Measurements from ENCODE around the gene MPRIP. TPM values are rescaled to one million over a fixed set of nuclear protein-coding genes. Genes with fewer than 3 reads are reported as not detected.

The MPRIP gene
- total RNA-seq, 4 donors from 2014 or later, result 61.5 to 407 (median 103) TPM

DNA sequence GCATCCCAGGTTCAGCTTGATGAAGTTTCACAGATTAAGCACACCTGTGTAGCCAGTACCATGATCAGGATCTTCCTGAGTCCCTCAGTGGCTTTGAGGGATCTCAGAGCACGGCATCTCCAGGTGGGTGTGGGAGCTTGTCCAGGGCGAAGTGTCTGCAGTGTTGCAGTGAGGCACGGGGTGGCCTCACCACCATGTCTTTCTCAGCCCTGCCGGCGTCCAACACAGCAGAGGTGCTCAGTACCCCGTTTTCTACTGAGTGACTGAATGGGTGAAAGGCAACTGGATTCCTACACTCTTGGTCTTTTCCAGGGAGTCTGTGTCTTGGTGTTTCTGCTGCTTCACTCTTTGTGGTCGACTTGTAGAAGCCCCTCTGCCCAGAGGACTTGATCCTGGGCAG is 63.7 kb downstream of the MPRIP start:
- Histone ChIP-seq H3K27me3 (no peaks in the 10 kb centered on the region), H3K4me3 (no peak overlapping the region), H3K27ac (peak overlapping the region; percentile 26 to 63), H3K36me3 (no peaks in the 10 kb centered on the region), H3K9me3 (no peaks in the 10 kb centered on the region), H3K4me1 (peaks cover 5 to 34% of the 10 kb centered on the region in 2 donors)
- TF ChIP-seq POLR2A (IDR thresholded peaks at IDR 0.05), result no peak
- TF ChIP-seq, protein P1, sequence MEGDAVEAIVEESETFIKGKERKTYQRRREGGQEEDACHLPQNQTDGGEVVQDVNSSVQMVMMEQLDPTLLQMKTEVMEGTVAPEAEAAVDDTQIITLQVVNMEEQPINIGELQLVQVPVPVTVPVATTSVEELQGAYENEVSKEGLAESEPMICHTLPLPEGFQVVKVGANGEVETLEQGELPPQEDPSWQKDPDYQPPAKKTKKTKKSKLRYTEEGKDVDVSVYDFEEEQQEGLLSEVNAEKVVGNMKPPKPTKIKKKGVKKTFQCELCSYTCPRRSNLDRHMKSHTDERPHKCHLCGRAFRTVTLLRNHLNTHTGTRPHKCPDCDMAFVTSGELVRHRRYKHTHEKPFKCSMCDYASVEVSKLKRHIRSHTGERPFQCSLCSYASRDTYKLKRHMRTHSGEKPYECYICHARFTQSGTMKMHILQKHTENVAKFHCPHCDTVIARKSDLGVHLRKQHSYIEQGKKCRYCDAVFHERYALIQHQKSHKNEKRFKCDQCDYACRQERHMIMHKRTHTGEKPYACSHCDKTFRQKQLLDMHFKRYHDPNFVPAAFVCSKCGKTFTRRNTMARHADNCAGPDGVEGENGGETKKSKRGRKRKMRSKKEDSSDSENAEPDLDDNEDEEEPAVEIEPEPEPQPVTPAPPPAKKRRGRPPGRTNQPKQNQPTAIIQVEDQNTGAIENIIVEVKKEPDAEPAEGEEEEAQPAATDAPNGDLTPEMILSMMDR (IDR thresholded peaks at IDR 0.05), result no peak
- intact Hi-C loops (cut with DNase I; ENCODE audit: low total_unique reads), result no loop called here
- DNase-seq, result no peak

- peak overlapping the region; percentile 39 to 63 for H3K27ac ChIP-seq
These were observed 64.5 kb downstream of the MPRIP start for GRCh38 chr17:17106756-17107155.

DNA sequence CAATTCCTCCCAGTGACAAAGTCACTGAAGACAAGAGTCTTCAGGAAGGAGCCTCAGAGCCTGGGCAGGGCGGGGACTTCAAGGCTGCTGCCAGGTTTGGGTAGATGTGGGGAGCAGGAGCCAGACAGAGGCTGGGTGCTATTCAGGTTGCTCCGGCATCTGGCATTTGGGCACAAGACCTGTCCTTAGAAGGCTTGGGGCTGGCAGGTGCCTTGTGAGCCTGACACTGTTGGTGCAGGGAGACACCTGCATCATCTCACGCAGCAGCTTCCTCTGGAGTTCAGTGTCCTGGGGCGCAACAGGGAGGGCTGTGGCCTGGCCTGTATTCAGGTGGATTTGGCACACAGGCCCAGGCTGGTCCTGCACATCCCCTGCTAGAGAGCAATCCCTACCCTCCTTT is 65.0 kb downstream of the MPRIP start:
- no peaks in the 10 kb centered on the region for H3K27me3 ChIP-seq
- peaks cover 5 to 29% of the 10 kb centered on the region in 2 donors for H3K4me1 ChIP-seq
- H3K27ac ChIP-seq, result peak overlapping the region; percentile 39 to 63
- DNase-seq, result no peak
- no peak overlapping the region for H3K4me3 ChIP-seq
- intact Hi-C loops (cut with DNase I; ENCODE audit: low total_unique reads), result no loop called here
- H3K36me3 ChIP-seq, result no peaks in the 10 kb centered on the region
- H3K9me3 ChIP-seq, result no peaks in the 10 kb centered on the region
- TF ChIP-seq, protein P1 (IDR thresholded peaks at IDR 0.05), result no peak
- no peak for TF ChIP-seq POLR2A (IDR thresholded peaks at IDR 0.05)

More at GRCh38 chr17:17106756-17107155, 64.5 kb downstream of the MPRIP start:
- Histone ChIP-seq H3K36me3 (no peaks in the 10 kb centered on the region), H3K4me1 (peaks cover 5 to 29% of the 10 kb centered on the region in 2 donors), H3K4me3 (no peak overlapping the region), H3K27me3 (no peaks in the 10 kb centered on the region), H3K9me3 (no peaks in the 10 kb centered on the region)
- no peak for DNase-seq
- TF ChIP-seq, protein P1 (IDR thresholded peaks at IDR 0.05), result no peak
- no peak for TF ChIP-seq POLR2A (IDR thresholded peaks at IDR 0.05)
- intact Hi-C loops (cut with DNase I; ENCODE audit: low total_unique reads), result no loop called here

DNA sequence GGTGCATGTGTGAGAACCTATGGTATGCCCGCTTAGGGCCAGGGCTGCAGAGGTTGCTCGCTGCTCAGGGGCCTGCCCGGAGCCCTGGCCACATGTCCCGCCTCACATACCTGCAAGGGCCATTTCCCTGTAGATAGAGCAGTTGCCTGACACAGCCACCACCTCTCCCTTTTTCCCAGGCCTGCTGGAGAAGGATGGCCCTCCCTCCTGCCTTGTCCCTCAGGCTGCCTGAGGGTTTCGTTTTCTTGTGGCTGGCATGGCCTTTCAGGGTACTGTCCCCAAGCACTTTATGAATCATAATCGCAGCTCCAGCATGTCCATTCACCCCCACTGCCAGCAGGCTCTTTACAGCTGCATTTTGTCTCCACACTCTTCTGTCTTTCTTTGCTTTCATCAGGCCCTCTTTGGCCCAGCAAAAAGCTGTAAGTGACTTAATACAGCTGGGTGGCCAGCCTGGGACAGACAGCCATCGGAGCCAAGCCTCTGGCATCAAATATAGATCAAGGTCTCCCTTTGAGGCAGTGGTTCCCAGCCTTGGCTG is 65.7 kb downstream of the MPRIP start:
- no peaks in the 10 kb centered on the region for H3K27me3 ChIP-seq
- TF ChIP-seq, protein P1 (IDR thresholded peaks at IDR 0.05), result no peak
- no peak for TF ChIP-seq POLR2A (IDR thresholded peaks at IDR 0.05)
- no peak overlapping the region for H3K4me3 ChIP-seq
- H3K4me1 ChIP-seq, result peaks cover 5 to 29% of the 10 kb centered on the region in 2 donors
- no peaks in the 10 kb centered on the region for H3K36me3 ChIP-seq
- DNase-seq, result no peak
- intact Hi-C loops (cut with DNase I; ENCODE audit: low total_unique reads), result no loop called here
- H3K9me3 ChIP-seq, result no peaks in the 10 kb centered on the region
- H3K27ac ChIP-seq, result peak overlapping the region; percentile 42 to 63

DNA sequence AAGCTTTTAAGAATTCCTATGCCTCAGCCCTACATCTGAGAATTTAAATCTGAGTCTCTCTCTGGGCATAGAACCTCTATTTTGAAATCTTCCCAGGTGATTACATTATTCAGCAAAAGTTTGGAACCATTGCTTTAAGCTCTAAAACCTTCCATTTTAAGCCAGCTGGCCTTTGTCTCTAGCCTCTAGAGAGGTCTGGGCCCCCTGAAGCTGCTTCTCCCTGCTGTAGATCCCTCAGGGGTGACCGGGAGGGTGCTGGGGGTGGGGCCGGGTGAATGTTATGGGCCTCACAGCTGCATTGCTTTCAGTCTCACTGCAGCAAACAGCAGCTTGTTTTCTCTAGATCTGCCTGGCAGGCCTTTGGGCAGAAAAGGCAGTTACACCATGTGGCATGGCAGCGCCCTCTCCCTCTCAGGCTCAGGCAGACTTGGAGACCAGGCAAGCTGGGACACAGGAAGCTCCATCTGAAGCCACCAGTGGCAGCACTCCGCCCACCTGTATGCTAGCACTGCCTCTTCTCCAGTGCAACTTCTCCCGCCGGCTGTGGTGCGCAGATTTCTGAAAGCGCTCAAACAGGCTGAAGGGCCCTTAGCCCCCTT is 66.3 kb downstream of the MPRIP start:
- Histone ChIP-seq H3K4me3 (no peak overlapping the region), H3K9me3 (no peaks in the 10 kb centered on the region), H3K27ac (peak overlapping the region; percentile 42 to 63), H3K4me1 (peaks cover 5 to 29% of the 10 kb centered on the region in 2 donors), H3K36me3 (no peaks in the 10 kb centered on the region), H3K27me3 (no peaks in the 10 kb centered on the region)
- no peak for DNase-seq
- TF ChIP-seq POLR2A (IDR thresholded peaks at IDR 0.05), result no peak
- TF ChIP-seq, protein P1 (IDR thresholded peaks at IDR 0.05), result no peak
- intact Hi-C loops (cut with DNase I; ENCODE audit: low total_unique reads), result no loop called here
